Epithelial cell of prostate (primary cell): ENCODE results near the gene NUCB2.

Experiments
- DNase-seq: peaks from one replicate; pipeline ENCODE4 v3.0.0-alpha.2; 2011; ENCODE audit warnings: low read depth, low spot score
- H3K27ac ChIP-seq: fragments of 450-650 bp; 2 replicates; pipeline ENCODE4 v1.5.1; 2017; ENCODE audit warnings: mild to moderate bottlenecking

Gene NUCB2

GRCh38 chr11:17314904-17315426 lies 38.4 kb downstream of the NUCB2 start:
- H3K27ac ChIP-seq = peak overlapping the region; percentile 80

GRCh38 chr11:17328871-17329494 lies 52.4 kb downstream of the NUCB2 start:
- DNase-seq = no peak
- H3K27ac ChIP-seq = no peak overlapping the region

More at GRCh38 chr11:17314904-17315426, 38.4 kb downstream of the NUCB2 start:
- no peak for DNase-seq

GRCh38 chr11:17331669-17332068 lies 55.1 kb downstream of the NUCB2 start:
- DNase-seq = no peak
- H3K27ac ChIP-seq = no peak overlapping the region

GRCh38 chr11:17333799-17334586 lies 57.5 kb downstream of the NUCB2 start:
- no peak for DNase-seq
- no peak overlapping the region for H3K27ac ChIP-seq

- H3K27ac ChIP-seq = no peak overlapping the region
- no peak for DNase-seq
Observed at GRCh38 chr11:17343257-17343656, 66.7 kb downstream of the NUCB2 start.

GRCh38 chr11:17343907-17344306 lies 67.4 kb downstream of the NUCB2 start:
- no peak for DNase-seq
- no peak overlapping the region for H3K27ac ChIP-seq

- no peak for DNase-seq
- no peak overlapping the region for H3K27ac ChIP-seq
Observed at GRCh38 chr11:17347676-17348075, 71.1 kb downstream of the NUCB2 start.

GRCh38 chr11:17350455-17351171 lies 74.1 kb downstream of the NUCB2 start:
- no peak for DNase-seq
- H3K27ac ChIP-seq = no peak overlapping the region

GRCh38 chr11:17351172-17351509 lies 74.6 kb downstream of the NUCB2 start:
- H3K27ac ChIP-seq = no peak overlapping the region
- no peak for DNase-seq

- no peak for DNase-seq
- H3K27ac ChIP-seq = peak within 1 kb of the TSS; percentile 53
Observed at GRCh38 chr11:17351510-17352176, 75.1 kb downstream of the NUCB2 start, which contains the start of gene NCR3LG1. NCR3LG1 (plus strand) TSS chr11:17351800; CDS start chr11:17351970, 170 bp downstream.

- no peak for DNase-seq
- peak overlapping the region; percentile 53 for H3K27ac ChIP-seq
Observed at GRCh38 chr11:17352950-17353820, 76.6 kb downstream of the NUCB2 start.

- H3K27ac ChIP-seq = peak overlapping the region; percentile 53
- DNase-seq = no peak
Observed at GRCh38 chr11:17353821-17354600, 77.5 kb downstream of the NUCB2 start.

GRCh38 chr11:17354601-17354991 lies 78.1 kb downstream of the NUCB2 start:
- no peak overlapping the region for H3K27ac ChIP-seq
- no peak for DNase-seq

- DNase-seq = no peak
- H3K27ac ChIP-seq = no peak overlapping the region
Observed at GRCh38 chr11:17366495-17366894, 90.0 kb downstream of the NUCB2 start.

GRCh38 chr11:17368551-17368950 lies 92.0 kb downstream of the NUCB2 start:
- no peak overlapping the region for H3K27ac ChIP-seq
- DNase-seq = no peak

- no peak overlapping the region for H3K27ac ChIP-seq
- DNase-seq = no peak
Observed at GRCh38 chr11:17369094-17369493, 92.6 kb downstream of the NUCB2 start.

GRCh38 chr11:17369684-17370243 lies 93.2 kb downstream of the NUCB2 start:
- no peak overlapping the region for H3K27ac ChIP-seq

GRCh38 chr11:17371614-17372013 lies 95.1 kb downstream of the NUCB2 start:
- no peak for DNase-seq

More at GRCh38 chr11:17369684-17370243, 93.2 kb downstream of the NUCB2 start:
- no peak for DNase-seq

More at GRCh38 chr11:17371614-17372013, 95.1 kb downstream of the NUCB2 start:
- no peak overlapping the region for H3K27ac ChIP-seq
